ENCODE data around the gene UBE2S.
A peak's percentile ranks its signal among the peaks of the same experiment; 100 is the strongest.
"Not testable (repeated sequence)": the region's sequence is repeated elsewhere in the genome, so short reads cannot be mapped to it uniquely, and the experiment has no call there.

UBE2S gene

GRCh38 chr19:55402509-55402908 lies 5.1 kb downstream of the UBE2S start:
- no peak for DNase-seq

GRCh38 chr19:55401390-55401789 lies 6.2 kb downstream of the UBE2S start:
- DNase-seq = not testable (repeated sequence)

GRCh38 chr19:55400281-55401087 lies 7.1 kb downstream of the UBE2S start:
- DNase-seq = no peak

- no peak for DNase-seq
Measured at GRCh38 chr19:55398200-55398925, 9.2 kb downstream of the UBE2S start.

- no peak for DNase-seq
Measured at GRCh38 chr19:55392820-55393761, 14.5 kb downstream of the UBE2S start.

GRCh38 chr19:55391702-55392615 lies 15.6 kb downstream of the UBE2S start:
- no peak for DNase-seq

GRCh38 chr19:55391191-55391670 lies 16.4 kb downstream of the UBE2S start:
- no peak for DNase-seq

- no peak for DNase-seq
Measured at GRCh38 chr19:55390461-55390880, 17.1 kb downstream of the UBE2S start.

GRCh38 chr19:55389386-55390317 lies 17.9 kb downstream of the UBE2S start:
- DNase-seq = no peak

GRCh38 chr19:55387736-55388497 lies 19.7 kb downstream of the UBE2S start:
- no peak for DNase-seq

- DNase-seq = no peak
Measured at GRCh38 chr19:55386493-55386971, 21.1 kb downstream of the UBE2S start.

- peak; percentile 98 for DNase-seq
Measured at GRCh38 chr19:55385724-55386492, 21.7 kb downstream of the UBE2S start, which contains the start of gene RPL28. Gene RPL28 (plus strand): TSS chr19:55385932. CDS start chr19:55386358, 426 bp downstream.

- DNase-seq = peak; percentile 97
Measured at GRCh38 chr19:55384920-55385723, 22.5 kb downstream of the UBE2S start.

- DNase-seq = no peak
Measured at GRCh38 chr19:55384131-55384919, 23.3 kb downstream of the UBE2S start, which contains the start of gene TMEM238. Gene TMEM238 (minus strand): TSS chr19:55384292. CDS start chr19:55384259, 33 bp downstream.

- no peak for DNase-seq
Measured at GRCh38 chr19:55383279-55384130, 24.1 kb downstream of the UBE2S start.
